KMS-11 (cell line): ENCODE results near the gene ARMC6.

Experiments
- H2AFZ ChIP-seq: fragments of 200-600 bp; sonication (generic); 2 replicates; pipeline ENCODE4 v1.6.1; 2016; ENCODE audit warnings: antibody characterized with exemption, mixed run types, low read depth
- H3K27ac ChIP-seq: fragments of 200-600 bp; sonication (generic); 2 replicates; pipeline ENCODE4 v1.6.1; 2016; ENCODE audit warnings: mild to moderate bottlenecking, mixed run types
- H3K27me3 ChIP-seq: fragments of 200-600 bp; sonication (generic); 2 replicates; pipeline ENCODE4 v1.6.1; 2017; ENCODE audit warnings: mild to moderate bottlenecking, low read depth, mixed run types, moderate library complexity; ENCODE audit not compliant: insufficient read depth
- H3K36me3 ChIP-seq: fragments of 200-600 bp; sonication (generic); 2 replicates; pipeline ENCODE4 v1.6.1; 2017; ENCODE audit warnings: mild to moderate bottlenecking, mixed run types; ENCODE audit not compliant: insufficient read depth
- H3K4me1 ChIP-seq: fragments of 200-600 bp; sonication (generic); 2 replicates; pipeline ENCODE4 v1.6.1; 2016; ENCODE audit warnings: mild to moderate bottlenecking, low read depth, mixed run types; ENCODE audit not compliant: poor library complexity, severe bottlenecking
- H3K4me2 ChIP-seq: fragments of 200-600 bp; sonication (generic); 2 replicates; pipeline ENCODE4 v1.7.0; 2016; ENCODE audit warnings: mild to moderate bottlenecking, mixed run types
- H3K4me3 ChIP-seq: fragments of 200-600 bp; sonication (generic); IDR thresholded peaks from 2 replicates; pipeline ENCODE4 v1.6.1; 2017; ENCODE audit warnings: low read depth, low read length, mixed read lengths; ENCODE audit not compliant: insufficient read depth
- H3K79me2 ChIP-seq: fragments of 200-600 bp; sonication (generic); 2 replicates; pipeline ENCODE4 v1.6.1; 2016; ENCODE audit warnings: low read depth, mixed run types; ENCODE audit not compliant: insufficient read depth
- H3K9ac ChIP-seq: fragments of 200-600 bp; sonication (generic); 2 replicates; pipeline ENCODE4 v1.6.1; 2016; ENCODE audit warnings: mild to moderate bottlenecking, mixed run types
- H4K20me1 ChIP-seq: fragments of 200-600 bp; sonication (generic); 2 replicates; pipeline ENCODE4 v1.6.1; 2016; ENCODE audit warnings: mild to moderate bottlenecking, mixed run types; ENCODE audit not compliant: insufficient read depth
- CTCF ChIP-seq: fragments of 200-600 bp; sonication (generic); conservative IDR thresholded peaks from 2 replicates; pipeline ENCODE4 v1.6.1; 2017; ENCODE audit warnings: low read depth, mild to moderate bottlenecking, antibody characterized with exemption, low read length, moderate library complexity, mixed read lengths

The ARMC6 gene

DNA sequence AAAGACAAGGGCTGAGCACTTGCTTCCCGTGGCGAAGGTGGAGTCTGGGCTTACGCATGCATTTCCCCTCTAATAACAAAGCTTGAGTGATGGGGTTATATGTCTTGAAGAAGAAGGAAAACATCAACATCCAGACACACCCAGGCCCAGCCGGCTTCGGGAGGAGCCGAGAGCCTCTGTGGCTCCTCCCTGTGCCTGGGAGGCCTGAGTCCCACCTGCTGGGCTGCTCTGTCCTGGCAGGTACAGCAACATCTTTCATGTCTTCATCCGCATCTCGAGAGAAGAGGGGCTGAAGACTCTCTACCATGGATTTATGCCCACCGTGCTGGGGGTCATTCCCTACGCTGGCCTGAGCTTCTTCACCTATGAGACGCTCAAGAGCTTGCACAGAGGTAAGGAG is 74.3 kb downstream of the ARMC6 start:
- Histone ChIP-seq H4K20me1 (no peaks in the 10 kb centered on the region), H3K79me2 (no peaks in the 10 kb centered on the region), H3K9ac (no peak overlapping the region), H3K27me3 (no peaks in the 10 kb centered on the region), H3K27ac (no peak overlapping the region), H3K36me3 (no peaks in the 10 kb centered on the region), H3K4me3 (no peak overlapping the region), H3K4me1 (no peaks in the 10 kb centered on the region), H3K4me2 (no peak overlapping the region), H2AFZ (no peak overlapping the region)
- no peak for TF ChIP-seq CTCF
